SK-N-SH (cell line): ENCODE measurements around the gene RGL1. TPM values are rescaled to one million over a fixed set of nuclear protein-coding genes. Genes with fewer than 3 reads are reported as not detected.

Source experiments
- CTCF ChIA-PET: fragments of 300-600, 350-600 bp; formaldehyde crosslinking; extraction: SDS; loops from one replicate; lab custom pipeline; 2021; lab: Yijun Ruan, JAX
- POLR2A ChIA-PET: fragments of 350-600 bp; sonication (Branson Sonifier 250); formaldehyde crosslinking; extraction: SDS; loops from one replicate; lab custom pipeline; 2020; ENCODE audit warnings: antibody characterized with exemption, inconsistent platforms; lab: Yijun Ruan, JAX
- DNase-seq: peaks from one replicate; pipeline ENCODE4 v3.0.0; 2012
- H2AFZ ChIP-seq: fragments of 200-600 bp; sonication (generic); 2 replicates; pipeline ENCODE4 v1.8.1; 2016; ENCODE audit warnings: antibody characterized with exemption, mild to moderate bottlenecking, low read depth
- H3F3A ChIP-seq: fragments of 200-600 bp; sonication (generic); replicated peaks from 2 replicates; pipeline ENCODE3; 2016; ENCODE audit warnings: antibody characterized with exemption, mild to moderate bottlenecking; ENCODE audit not compliant: insufficient read depth
- H3K27ac ChIP-seq, 2 experiments: fragments of 200-500 bp in 1 of 2; fragments of 200-600 bp in 1 of 2; sonication (Bioruptor generic) in 1 of 2; sonication (generic), shearing (Covaris generic) in 1 of 2; 2 replicates each; pipeline versions ENCODE4 v1.5.1 to v1.6.1; 2014 to 2016; ENCODE audit warnings: low read depth in 2 of 2, inconsistent platforms in 1 of 2, low read length in 1 of 2, mild to moderate bottlenecking in 1 of 2, mixed read lengths in 1 of 2
- H3K27me3 ChIP-seq: fragments of 200-600 bp; sonication (generic), shearing (Covaris generic); 2 replicates; pipeline ENCODE4 v1.6.1; 2016; ENCODE audit warnings: mixed run types; ENCODE audit not compliant: insufficient read depth
- H3K36me3 ChIP-seq, 2 experiments: fragments of 200-500 bp in 1 of 2; fragments of 200-600 bp in 1 of 2; sonication (Bioruptor generic) in 1 of 2; sonication (generic) in 1 of 2; replicated peaks in 1 of 2; 2 replicates each; pipeline versions ENCODE3 to v1.5.1; 2014 to 2016; ENCODE audit warnings: low read length in 1 of 2, mild to moderate bottlenecking in 1 of 2; ENCODE audit not compliant: insufficient read depth in 2 of 2, control insufficient read depth in 1 of 2
- H3K4me1 ChIP-seq, 2 experiments: fragments of 200-500 bp in 1 of 2; fragments of 200-600 bp in 1 of 2; sonication (Bioruptor generic) in 1 of 2; sonication (generic), shearing (Covaris generic) in 1 of 2; 2 replicates each; pipeline versions ENCODE4 v1.5.1 to v1.6.1; 2014 to 2016; ENCODE audit warnings: low read depth in 1 of 2, low read length in 1 of 2, mixed run types in 1 of 2; ENCODE audit not compliant: insufficient read depth in 2 of 2, control insufficient read depth in 1 of 2
- H3K4me2 ChIP-seq: fragments of 200-600 bp; sonication (generic), shearing (Covaris generic); 2 replicates; pipeline ENCODE4 v1.6.1; 2017; ENCODE audit warnings: mixed run types
- H3K4me3 ChIP-seq, 2 experiments: fragments of 200-500 bp in 1 of 2; fragments of 200-600 bp in 1 of 2; sonication (Bioruptor generic) in 1 of 2; sonication (generic), shearing (Covaris generic) in 1 of 2; 2 replicates each; pipeline versions ENCODE4 v1.5.1 to v1.8.1; 2014 to 2016; ENCODE audit warnings: low read depth in 2 of 2, inconsistent platforms in 1 of 2, low read length in 1 of 2, mild to moderate bottlenecking in 1 of 2, mixed read lengths in 1 of 2, moderate library complexity in 1 of 2
- H3K79me2 ChIP-seq: fragments of 200-600 bp; sonication (generic); 2 replicates; pipeline ENCODE4 v1.8.1; 2017; ENCODE audit warnings: mild to moderate bottlenecking; ENCODE audit not compliant: insufficient read depth
- H3K9ac ChIP-seq: fragments of 200-600 bp; sonication (generic); 2 replicates; pipeline ENCODE4 v1.6.1; 2017; ENCODE audit warnings: mixed run types
- H3K9me2 ChIP-seq: fragments of 200-600 bp; sonication (generic); 2 replicates; pipeline ENCODE4 v1.6.1; 2017; ENCODE audit warnings: mixed run types
- H3K9me3 ChIP-seq: fragments of 200-600 bp; sonication (generic); 2 replicates; pipeline ENCODE4 v1.6.1; 2017; ENCODE audit warnings: mixed run types, mild to moderate bottlenecking, moderate library complexity
- H4K20me1 ChIP-seq: fragments of 200-600 bp; sonication (generic); 2 replicates; pipeline ENCODE4 v1.6.1; 2017; ENCODE audit warnings: mild to moderate bottlenecking, mixed run types; ENCODE audit not compliant: insufficient read depth
- EP300 ChIP-seq, 2 experiments: IDR thresholded peaks; 2 replicates each; pipeline versions ENCODE4 v1.4.0 to v1.6.1; 2012; ENCODE audit warnings: borderline replicate concordance in 1 of 2, low read depth in 1 of 2, low read length in 1 of 2
- EZH2phosphoT487 ChIP-seq: fragments of 200-600 bp; sonication (generic); IDR thresholded peaks from 2 replicates; pipeline ENCODE4 v1.6.1; 2017; ENCODE audit warnings: low read depth, mixed run types, mild to moderate bottlenecking, antibody characterized with exemption, moderate library complexity, borderline replicate concordance
- GABPA ChIP-seq: IDR thresholded peaks from 2 replicates; pipeline ENCODE4 v1.4.0; 2012; ENCODE audit warnings: low read depth, mild to moderate bottlenecking
- GATA2 ChIP-seq: sonication (generic); formaldehyde crosslinking; IDR thresholded peaks from 2 replicates; pipeline ENCODE4 v1.5.0; 2020; ENCODE audit warnings: mild to moderate bottlenecking, missing genetic modification reagents
- MXI1 ChIP-seq: IDR thresholded peaks from 2 replicates; pipeline ENCODE4 v1.6.1; 2012; ENCODE audit warnings: mild to moderate bottlenecking, low read depth, low read length, improper control_type of control experiment
- NFIC ChIP-seq: IDR thresholded peaks from 2 replicates; pipeline ENCODE4 v1.4.0; 2012; ENCODE audit warnings: borderline replicate concordance
- RAD21 ChIP-seq: IDR thresholded peaks from 2 replicates; pipeline ENCODE4 v1.6.1; 2012; ENCODE audit warnings: mild to moderate bottlenecking, low read length
- TCF12 ChIP-seq: IDR thresholded peaks from 2 replicates; pipeline ENCODE4 v1.4.0; 2012
- TEAD4 ChIP-seq: IDR thresholded peaks from 2 replicates; pipeline ENCODE4 v1.4.0; 2012; ENCODE audit warnings: mild to moderate bottlenecking, borderline replicate concordance; ENCODE audit not compliant: insufficient read depth
- YY1 ChIP-seq: IDR thresholded peaks from 2 replicates; pipeline ENCODE4 v1.4.0; 2012; ENCODE audit warnings: low read depth, mild to moderate bottlenecking
- WGBS: methylation state at CpG from one replicate; pipeline ENCODE4 v1.1.6; 2017; ENCODE audit warnings: low lambda C conversion rate; 5-methylcytosine and 5-hydroxymethylcytosine counted together
- polyA plus RNA-seq, 3 experiments: library from polyadenylated mRNA; depleted of rRNA; stranded (reverse); fragments of >200 nt; gene quantifications; 2 replicates each; pipeline ENCODE4 v1.2.3, GENCODE V29; 2012
- TF ChIP-seq, protein P1 (sequence below): fragments of 200-600 bp; sonication (generic); IDR thresholded peaks from 2 replicates; pipeline ENCODE4 v1.6.1; 2017; ENCODE audit warnings: antibody characterized with exemption, mild to moderate bottlenecking, moderate library complexity
- TF ChIP-seq, protein P2 (sequence below): IDR thresholded peaks from 2 replicates; pipeline ENCODE4 v1.6.1; 2012; ENCODE audit warnings: mild to moderate bottlenecking, low read depth, low read length, moderate library complexity
- TF ChIP-seq, protein P3 (sequence below): fragments of 150-350 bp; IDR thresholded peaks from 2 replicates; pipeline ENCODE4 v1.6.1; 2017; ENCODE audit warnings: antibody characterized with exemption, low read length, low read depth, borderline replicate concordance

Gene RGL1
- polyA plus RNA-seq, 1 of the 3 experiments (the other 2 are of a cell fraction): 8.3 TPM

DNA sequence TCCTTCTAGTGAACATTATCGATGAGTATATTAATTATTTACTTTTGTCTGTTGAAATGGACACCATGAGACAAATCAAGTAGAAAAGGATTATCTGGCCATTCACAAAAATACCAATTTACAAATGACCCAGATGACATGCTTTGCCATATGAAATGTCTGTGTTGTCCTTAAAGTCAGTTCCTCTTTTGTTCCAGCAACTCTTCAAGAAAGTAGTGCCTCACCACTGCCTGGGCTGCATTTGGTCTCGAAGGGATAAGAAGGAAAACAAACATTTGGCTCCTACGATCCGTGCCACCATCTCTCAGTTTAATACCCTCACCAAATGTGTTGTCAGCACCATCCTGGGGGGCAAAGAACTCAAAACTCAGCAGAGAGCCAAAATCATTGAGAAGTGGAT is 79.6 kb downstream of the RGL1 start (continued):
- TF ChIP-seq, protein P1, sequence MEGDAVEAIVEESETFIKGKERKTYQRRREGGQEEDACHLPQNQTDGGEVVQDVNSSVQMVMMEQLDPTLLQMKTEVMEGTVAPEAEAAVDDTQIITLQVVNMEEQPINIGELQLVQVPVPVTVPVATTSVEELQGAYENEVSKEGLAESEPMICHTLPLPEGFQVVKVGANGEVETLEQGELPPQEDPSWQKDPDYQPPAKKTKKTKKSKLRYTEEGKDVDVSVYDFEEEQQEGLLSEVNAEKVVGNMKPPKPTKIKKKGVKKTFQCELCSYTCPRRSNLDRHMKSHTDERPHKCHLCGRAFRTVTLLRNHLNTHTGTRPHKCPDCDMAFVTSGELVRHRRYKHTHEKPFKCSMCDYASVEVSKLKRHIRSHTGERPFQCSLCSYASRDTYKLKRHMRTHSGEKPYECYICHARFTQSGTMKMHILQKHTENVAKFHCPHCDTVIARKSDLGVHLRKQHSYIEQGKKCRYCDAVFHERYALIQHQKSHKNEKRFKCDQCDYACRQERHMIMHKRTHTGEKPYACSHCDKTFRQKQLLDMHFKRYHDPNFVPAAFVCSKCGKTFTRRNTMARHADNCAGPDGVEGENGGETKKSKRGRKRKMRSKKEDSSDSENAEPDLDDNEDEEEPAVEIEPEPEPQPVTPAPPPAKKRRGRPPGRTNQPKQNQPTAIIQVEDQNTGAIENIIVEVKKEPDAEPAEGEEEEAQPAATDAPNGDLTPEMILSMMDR: no peak
- TF ChIP-seq EZH2phosphoT487 (no peak), GABPA (no peak), TEAD4 (no peak), MXI1 (no peak)

DNA sequence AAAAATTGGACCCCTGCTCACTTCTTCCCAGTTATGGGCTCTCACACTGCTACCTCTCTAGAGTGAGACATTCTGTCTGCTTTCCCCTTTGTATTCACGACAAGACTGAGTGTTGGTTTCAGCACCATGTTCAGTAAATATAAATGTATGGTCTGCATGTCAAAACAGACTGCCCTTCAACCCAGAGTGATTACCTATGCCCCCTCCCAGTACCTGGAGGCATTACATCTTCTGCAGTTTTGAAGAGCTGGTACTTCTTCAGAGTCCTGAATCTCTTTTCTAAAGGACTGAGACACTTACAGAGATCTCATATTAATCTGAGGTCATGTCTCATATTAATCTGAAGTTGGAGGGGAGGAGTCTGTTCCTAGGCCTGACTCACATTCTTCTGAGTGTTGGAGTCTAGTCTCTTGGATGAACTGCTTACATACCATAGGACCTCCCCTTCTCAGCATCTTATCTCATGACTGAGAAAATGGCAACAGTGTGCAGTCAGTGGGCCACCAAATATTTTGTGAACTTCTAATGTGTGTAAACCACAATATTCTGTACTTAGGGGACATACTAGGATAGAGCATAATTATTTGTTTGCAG is 80.3 kb downstream of the RGL1 start:
- H3K4me3 ChIP-seq: no peak overlapping the region
- H3K4me2 ChIP-seq: no peak overlapping the region
- no peak for DNase-seq
- TF ChIP-seq YY1 (no peak), RAD21 (no peak), TCF12 (no peak), EP300 (IDR thresholded peaks at IDR 0.05; ENCODE audit: borderline replicate concordance in 1 of 2, low read depth in 1 of 2, low read length in 1 of 2) (no peak), GATA2 (CRISPR knock-in tag) (no peak), NFIC (no peak), TEAD4 (no peak)
- TF ChIP-seq, protein P1: no peak
- TF ChIP-seq, protein P2, sequence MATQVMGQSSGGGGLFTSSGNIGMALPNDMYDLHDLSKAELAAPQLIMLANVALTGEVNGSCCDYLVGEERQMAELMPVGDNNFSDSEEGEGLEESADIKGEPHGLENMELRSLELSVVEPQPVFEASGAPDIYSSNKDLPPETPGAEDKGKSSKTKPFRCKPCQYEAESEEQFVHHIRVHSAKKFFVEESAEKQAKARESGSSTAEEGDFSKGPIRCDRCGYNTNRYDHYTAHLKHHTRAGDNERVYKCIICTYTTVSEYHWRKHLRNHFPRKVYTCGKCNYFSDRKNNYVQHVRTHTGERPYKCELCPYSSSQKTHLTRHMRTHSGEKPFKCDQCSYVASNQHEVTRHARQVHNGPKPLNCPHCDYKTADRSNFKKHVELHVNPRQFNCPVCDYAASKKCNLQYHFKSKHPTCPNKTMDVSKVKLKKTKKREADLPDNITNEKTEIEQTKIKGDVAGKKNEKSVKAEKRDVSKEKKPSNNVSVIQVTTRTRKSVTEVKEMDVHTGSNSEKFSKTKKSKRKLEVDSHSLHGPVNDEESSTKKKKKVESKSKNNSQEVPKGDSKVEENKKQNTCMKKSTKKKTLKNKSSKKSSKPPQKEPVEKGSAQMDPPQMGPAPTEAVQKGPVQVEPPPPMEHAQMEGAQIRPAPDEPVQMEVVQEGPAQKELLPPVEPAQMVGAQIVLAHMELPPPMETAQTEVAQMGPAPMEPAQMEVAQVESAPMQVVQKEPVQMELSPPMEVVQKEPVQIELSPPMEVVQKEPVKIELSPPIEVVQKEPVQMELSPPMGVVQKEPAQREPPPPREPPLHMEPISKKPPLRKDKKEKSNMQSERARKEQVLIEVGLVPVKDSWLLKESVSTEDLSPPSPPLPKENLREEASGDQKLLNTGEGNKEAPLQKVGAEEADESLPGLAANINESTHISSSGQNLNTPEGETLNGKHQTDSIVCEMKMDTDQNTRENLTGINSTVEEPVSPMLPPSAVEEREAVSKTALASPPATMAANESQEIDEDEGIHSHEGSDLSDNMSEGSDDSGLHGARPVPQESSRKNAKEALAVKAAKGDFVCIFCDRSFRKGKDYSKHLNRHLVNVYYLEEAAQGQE: no peak
- TF ChIP-seq, protein P3, sequence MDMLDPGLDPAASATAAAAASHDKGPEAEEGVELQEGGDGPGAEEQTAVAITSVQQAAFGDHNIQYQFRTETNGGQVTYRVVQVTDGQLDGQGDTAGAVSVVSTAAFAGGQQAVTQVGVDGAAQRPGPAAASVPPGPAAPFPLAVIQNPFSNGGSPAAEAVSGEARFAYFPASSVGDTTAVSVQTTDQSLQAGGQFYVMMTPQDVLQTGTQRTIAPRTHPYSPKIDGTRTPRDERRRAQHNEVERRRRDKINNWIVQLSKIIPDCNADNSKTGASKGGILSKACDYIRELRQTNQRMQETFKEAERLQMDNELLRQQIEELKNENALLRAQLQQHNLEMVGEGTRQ: no peak
- no peak overlapping the region for H3K27ac ChIP-seq
- H3K9me3 ChIP-seq: no peaks in the 10 kb centered on the region
- no peak overlapping the region for H3K9ac ChIP-seq
- H3K27me3 ChIP-seq: no peaks in the 10 kb centered on the region
- H2AFZ ChIP-seq: no peak overlapping the region
- WGBS: 92% methylated on average over 1 of the region's 1 CpG
- ChIA-PET CTCF (no interaction called here), POLR2A (no interaction called here)
- H3K9me2 ChIP-seq: no peaks in the 10 kb centered on the region
- no peaks in the 10 kb centered on the region for H3F3A ChIP-seq
- H3K36me3 ChIP-seq: peaks cover 7 to 77% of the 10 kb centered on the region in 2 experiments
- no peaks in the 10 kb centered on the region for H3K79me2 ChIP-seq
- H4K20me1 ChIP-seq: no peaks in the 10 kb centered on the region
- H3K4me1 ChIP-seq: peaks cover 9 to 23% of the 10 kb centered on the region in 2 experiments; a peak in 3 of 4 replicates
